GM12864 (cell line): Measurements from ENCODE around the gene MPDZ.

Experiments
- DNase-seq: peaks from one replicate; pipeline ENCODE4 v3.0.0-alpha.2; 2011; ENCODE audit warnings: low read depth
- H3K4me3 ChIP-seq: 2 replicates; pipeline ENCODE4 v1.5.1; 2011; ENCODE audit warnings: mild to moderate bottlenecking, low read depth, low read length, control low read depth
- TF ChIP-seq, protein P1 (sequence below): IDR thresholded peaks from 2 replicates; pipeline ENCODE4 v1.5.1; 2011; ENCODE audit warnings: low read depth, mild to moderate bottlenecking, moderate library complexity, low read length, control low read depth, inconsistent platforms; ENCODE audit errors: missing control alignments

MPDZ gene

DNA sequence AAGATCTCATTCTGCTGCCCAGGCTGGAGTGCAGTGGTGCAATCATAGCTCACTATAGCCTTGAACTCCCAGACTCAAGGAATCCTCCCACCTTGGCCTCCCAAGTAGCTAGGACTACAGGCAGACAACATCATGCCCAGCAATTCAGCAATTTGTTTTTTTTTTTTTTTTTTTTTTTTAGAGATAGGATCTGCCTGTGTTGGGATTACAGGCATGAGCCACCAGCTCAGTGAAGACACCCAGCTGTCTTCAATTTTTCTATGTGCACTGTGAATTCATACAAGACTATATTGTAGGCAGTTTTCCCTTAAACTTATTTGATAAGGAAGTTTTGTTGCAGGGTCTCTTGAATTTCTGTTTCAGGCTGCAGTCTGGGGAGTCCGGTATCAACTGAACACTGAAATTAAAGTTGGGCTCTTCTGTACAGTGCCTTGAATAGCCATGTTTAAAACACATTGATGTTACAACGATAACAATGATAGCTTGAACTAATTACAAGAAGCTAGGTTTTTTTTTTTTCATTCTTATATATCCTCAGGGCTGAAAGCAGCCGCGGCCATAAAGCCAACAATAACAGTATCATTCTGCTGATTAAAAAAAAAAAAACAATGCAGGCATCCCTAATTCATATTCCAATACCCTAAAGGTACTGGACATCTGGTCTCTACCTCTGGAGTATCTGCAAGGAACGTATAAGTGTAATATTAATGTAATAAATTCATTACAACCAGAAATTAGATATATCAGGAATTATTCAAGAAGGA lies 63.5 kb downstream of the MPDZ start:
- no peak overlapping the region for H3K4me3 ChIP-seq
- DNase-seq, result no peak
- TF ChIP-seq, protein P1, sequence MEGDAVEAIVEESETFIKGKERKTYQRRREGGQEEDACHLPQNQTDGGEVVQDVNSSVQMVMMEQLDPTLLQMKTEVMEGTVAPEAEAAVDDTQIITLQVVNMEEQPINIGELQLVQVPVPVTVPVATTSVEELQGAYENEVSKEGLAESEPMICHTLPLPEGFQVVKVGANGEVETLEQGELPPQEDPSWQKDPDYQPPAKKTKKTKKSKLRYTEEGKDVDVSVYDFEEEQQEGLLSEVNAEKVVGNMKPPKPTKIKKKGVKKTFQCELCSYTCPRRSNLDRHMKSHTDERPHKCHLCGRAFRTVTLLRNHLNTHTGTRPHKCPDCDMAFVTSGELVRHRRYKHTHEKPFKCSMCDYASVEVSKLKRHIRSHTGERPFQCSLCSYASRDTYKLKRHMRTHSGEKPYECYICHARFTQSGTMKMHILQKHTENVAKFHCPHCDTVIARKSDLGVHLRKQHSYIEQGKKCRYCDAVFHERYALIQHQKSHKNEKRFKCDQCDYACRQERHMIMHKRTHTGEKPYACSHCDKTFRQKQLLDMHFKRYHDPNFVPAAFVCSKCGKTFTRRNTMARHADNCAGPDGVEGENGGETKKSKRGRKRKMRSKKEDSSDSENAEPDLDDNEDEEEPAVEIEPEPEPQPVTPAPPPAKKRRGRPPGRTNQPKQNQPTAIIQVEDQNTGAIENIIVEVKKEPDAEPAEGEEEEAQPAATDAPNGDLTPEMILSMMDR, result no peak

DNA sequence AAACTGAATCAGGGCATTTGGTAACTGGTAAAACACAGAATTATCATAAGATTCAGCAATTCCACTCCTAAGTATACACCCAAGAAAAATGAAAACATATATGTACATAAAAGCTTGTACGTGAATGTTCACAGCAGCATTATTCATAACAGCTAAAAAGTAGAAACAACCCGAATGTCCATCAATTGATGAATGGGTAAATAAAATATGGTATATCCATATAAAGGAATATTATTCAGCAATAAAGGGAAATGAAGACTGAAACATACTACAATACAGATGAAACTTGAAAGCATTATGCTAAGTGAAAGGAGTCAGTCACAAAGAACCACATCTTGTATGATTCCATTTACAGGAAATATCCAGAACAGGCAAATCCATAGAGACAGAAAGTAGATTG lies 65.5 kb downstream of the MPDZ start:
- DNase-seq, result no peak
- H3K4me3 ChIP-seq, result no peak overlapping the region
- TF ChIP-seq, protein P1, result no peak

DNA sequence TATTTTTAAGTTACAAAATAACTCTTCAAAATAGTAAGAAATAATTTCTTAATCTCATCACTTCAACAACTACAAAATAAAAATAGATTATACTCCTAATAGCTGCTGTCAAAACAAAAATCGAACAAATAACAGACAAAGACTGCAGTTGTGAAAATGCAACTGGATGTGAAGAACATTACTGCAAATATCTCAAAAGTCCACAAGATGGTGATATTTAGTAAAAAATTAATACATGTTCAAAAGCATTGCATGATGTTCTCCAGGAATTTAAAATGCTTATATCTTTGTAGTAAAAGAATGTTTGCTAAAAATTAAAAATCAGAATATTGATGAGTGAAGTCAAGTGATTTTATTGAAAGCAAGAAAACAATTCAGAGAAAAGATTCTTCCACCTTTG lies 66.2 kb downstream of the MPDZ start:
- H3K4me3 ChIP-seq, result no peak overlapping the region
- TF ChIP-seq, protein P1, result no peak
- no peak for DNase-seq

DNA sequence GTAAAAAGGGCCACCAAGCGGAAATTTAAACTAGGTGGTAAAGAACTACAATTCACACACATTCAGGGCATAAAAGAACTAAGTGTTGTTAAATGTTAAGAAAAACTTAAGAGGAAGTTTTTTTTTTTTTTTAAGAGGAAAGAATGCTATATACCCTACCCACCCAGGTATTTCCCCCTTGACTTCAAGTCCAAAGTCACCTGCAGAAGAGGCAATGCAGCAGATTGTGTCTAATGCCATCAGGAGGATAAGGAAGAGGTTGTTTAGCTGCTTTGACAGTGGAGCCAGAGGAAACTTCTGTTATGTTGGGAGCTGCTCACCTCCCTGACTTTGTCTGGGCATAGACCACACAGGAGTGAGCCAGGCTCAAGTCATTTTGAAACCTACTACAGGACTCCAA lies 69.2 kb downstream of the MPDZ start:
- TF ChIP-seq, protein P1, result no peak
- DNase-seq, result no peak
- no peak overlapping the region for H3K4me3 ChIP-seq

DNA sequence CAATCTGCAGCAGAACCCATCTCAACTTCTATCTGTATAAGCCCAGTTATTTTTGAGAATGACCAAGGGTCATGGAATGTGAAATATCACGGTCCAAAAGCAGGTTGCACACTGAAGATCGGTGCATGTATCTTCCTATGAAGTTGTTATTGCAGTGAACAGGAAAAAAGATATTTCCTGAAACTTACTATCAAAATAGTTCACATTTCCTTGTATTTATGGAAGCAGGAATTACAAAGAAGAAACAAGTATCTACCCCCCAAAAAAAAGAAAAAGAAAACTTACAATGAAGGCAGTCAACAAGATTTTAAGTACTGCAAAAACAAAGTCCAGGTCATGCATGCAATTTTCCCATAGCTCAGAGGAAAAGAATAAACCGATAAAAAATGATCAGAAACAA lies 70.0 kb downstream of the MPDZ start:
- no peak for DNase-seq
- TF ChIP-seq, protein P1, result no peak
- no peak overlapping the region for H3K4me3 ChIP-seq

DNA sequence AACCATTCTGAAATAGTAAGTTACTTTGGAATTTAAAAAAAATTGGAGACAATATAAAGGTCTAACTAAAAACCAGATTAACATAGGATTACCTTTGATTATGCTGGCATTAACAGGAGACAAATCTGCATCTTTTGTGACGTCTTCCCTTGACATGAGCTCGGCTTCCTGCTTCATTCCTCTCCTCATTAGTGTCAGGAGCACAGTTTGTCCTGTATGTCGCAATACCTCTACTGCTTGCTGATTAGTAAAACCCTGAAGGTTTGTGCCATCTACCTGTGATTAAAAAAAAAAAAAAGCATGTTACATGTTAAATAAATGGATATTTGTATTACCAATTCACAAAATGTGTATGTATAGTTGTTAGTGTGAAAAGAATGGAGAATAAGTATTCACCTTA lies 73.7 kb downstream of the MPDZ start:
- H3K4me3 ChIP-seq, result no peak overlapping the region
- DNase-seq, result no peak
- TF ChIP-seq, protein P1, result no peak

DNA sequence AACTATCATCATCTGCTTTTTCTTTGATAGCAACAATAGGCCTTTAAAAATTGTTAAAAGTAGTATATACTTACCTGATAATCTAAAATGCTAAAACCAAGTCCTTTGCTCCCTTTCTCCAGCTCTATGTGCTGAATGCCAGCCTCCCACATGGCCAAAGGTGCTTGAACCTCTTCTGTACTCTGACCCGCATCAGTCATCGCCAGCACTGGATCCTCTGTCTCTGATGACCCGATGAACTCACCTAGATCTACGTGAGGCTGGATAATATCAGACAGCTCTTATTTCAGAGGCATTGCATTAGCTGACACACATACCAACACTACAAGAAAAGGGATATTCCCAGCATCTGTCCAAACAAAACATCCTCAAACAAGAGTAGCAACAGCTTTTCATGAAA lies 89.5 kb downstream of the MPDZ start:
- H3K4me3 ChIP-seq, result no peak overlapping the region
- DNase-seq, result no peak
- TF ChIP-seq, protein P1, result no peak
